SK-N-SH treated with all-trans-retinoic acid at 6 μM for 48 hours (cell line): ENCODE measurements around the gene JPT2.

Experiments used
- ZC3H10 ChIP-seq: fragments of 250-450 bp; sonication (Bioruptor Pico); IDR thresholded peaks from 2 replicates; pipeline ENCODE4 v1.5.1; 2021; ENCODE audit warnings: mild to moderate bottlenecking, moderate library complexity
- ZFP3 ChIP-seq: fragments of 250-450 bp; sonication (Bioruptor Pico); IDR thresholded peaks from 2 replicates; pipeline ENCODE4 v1.5.0; 2020; ENCODE audit warnings: mild to moderate bottlenecking, moderate library complexity
- ZNF8 ChIP-seq: fragments of 450-650 bp; formaldehyde crosslinking; IDR thresholded peaks from 2 replicates; pipeline ENCODE4 v1.5.0; 2020; ENCODE audit warnings: mild to moderate bottlenecking, moderate library complexity
- TF ChIP-seq, protein P1 (sequence below): fragments of 250-450 bp; sonication (Bioruptor Pico); IDR thresholded peaks from 2 replicates; pipeline ENCODE4 v1.8.0; 2020; ENCODE audit warnings: mild to moderate bottlenecking, moderate library complexity, borderline replicate concordance
- TF ChIP-seq, protein P2 (sequence below): fragments of 250-450 bp; sonication (Bioruptor Pico); IDR thresholded peaks from 2 replicates; pipeline ENCODE4 v1.8.0; 2021; ENCODE audit warnings: low read depth, mild to moderate bottlenecking, moderate library complexity, borderline replicate concordance

GRCh38 chr16:1643521-1643920, 34.6 kb upstream of the JPT2 start:
- TF ChIP-seq, protein P1, sequence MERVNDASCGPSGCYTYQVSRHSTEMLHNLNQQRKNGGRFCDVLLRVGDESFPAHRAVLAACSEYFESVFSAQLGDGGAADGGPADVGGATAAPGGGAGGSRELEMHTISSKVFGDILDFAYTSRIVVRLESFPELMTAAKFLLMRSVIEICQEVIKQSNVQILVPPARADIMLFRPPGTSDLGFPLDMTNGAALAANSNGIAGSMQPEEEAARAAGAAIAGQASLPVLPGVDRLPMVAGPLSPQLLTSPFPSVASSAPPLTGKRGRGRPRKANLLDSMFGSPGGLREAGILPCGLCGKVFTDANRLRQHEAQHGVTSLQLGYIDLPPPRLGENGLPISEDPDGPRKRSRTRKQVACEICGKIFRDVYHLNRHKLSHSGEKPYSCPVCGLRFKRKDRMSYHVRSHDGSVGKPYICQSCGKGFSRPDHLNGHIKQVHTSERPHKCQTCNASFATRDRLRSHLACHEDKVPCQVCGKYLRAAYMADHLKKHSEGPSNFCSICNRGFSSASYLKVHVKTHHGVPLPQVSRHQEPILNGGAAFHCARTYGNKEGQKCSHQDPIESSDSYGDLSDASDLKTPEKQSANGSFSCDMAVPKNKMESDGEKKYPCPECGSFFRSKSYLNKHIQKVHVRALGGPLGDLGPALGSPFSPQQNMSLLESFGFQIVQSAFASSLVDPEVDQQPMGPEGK (CRISPR knock-in tag), result no peak
- TF ChIP-seq ZFP3 (no peak), ZNF8 (no peak), ZC3H10 (no peak)
- TF ChIP-seq, protein P2, sequence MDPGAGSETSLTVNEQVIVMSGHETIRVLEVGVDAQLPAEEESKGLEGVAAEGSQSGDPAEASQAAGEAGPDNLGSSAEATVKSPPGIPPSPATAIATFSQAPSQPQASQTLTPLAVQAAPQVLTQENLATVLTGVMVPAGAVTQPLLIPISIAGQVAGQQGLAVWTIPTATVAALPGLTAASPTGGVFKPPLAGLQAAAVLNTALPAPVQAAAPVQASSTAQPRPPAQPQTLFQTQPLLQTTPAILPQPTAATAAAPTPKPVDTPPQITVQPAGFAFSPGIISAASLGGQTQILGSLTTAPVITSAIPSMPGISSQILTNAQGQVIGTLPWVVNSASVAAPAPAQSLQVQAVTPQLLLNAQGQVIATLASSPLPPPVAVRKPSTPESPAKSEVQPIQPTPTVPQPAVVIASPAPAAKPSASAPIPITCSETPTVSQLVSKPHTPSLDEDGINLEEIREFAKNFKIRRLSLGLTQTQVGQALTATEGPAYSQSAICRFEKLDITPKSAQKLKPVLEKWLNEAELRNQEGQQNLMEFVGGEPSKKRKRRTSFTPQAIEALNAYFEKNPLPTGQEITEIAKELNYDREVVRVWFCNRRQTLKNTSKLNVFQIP (CRISPR knock-in tag), result no peak
